ENCODE measurements around the gene PDE4D.

The PDE4D gene

DNA sequence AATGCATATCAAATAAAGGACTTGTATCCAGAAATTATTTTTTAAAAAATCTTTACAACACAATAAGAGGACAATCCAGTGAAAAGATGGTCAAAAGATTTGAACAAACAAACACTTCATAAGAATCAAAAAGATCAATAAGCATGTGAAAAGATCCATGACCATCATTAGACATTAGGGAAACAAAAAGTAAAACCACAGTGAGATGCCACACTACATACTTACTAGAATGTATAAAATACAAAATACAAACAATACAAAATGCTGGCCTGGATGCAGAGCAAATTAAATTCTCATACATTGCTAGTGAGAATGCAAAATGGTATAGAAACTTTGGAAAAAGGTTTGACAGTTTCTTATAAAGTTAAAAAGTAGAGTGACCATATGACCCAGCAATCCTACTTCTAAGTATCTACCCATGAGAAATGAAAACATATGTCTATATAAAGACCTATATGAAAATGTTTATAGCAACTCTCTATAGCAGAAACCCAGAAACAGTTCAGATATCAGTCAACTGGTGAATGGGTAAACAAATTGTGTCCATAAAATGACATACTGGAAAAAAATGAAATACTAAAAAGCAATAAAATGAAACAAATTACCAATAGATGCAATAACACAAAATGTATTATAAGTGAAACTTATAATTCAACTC lies 884.6 kb downstream of the PDE4D start:
- no peak overlapping the region for H3K4ac ChIP-seq (ENCODE audit: low read length)
- H3K36me3 ChIP-seq (replicated peaks in 1 of 2; ENCODE audit: control insufficient read depth in 2 of 2, insufficient read depth in 2 of 2, low read length in 2 of 2), result no peaks in the 10 kb centered on the region
- H2AFZ ChIP-seq (ENCODE audit: low read length), result no peak overlapping the region
- no peaks in the 10 kb centered on the region for H3K27me3 ChIP-seq (ENCODE audit: control insufficient read depth in 3 of 3, insufficient read depth in 3 of 3, low read depth in 1 of 3, low read length in 3 of 3)
- no peaks in the 10 kb centered on the region for H3K4me1 ChIP-seq (ENCODE audit: control insufficient read depth in 2 of 2, insufficient read depth in 1 of 2, low read depth in 1 of 2, low read length in 2 of 2)
- H3K9me3 ChIP-seq (replicated peaks in 1 of 2; ENCODE audit: control insufficient read depth in 2 of 2, insufficient read depth in 1 of 2, low read depth in 1 of 2, low read length in 2 of 2), result peaks cover 0 to 5% of the 10 kb centered on the region in 2 donors
- no peak overlapping the region for H3K9ac ChIP-seq (ENCODE audit: low read depth, low read length, poor library complexity)
- H4K8ac ChIP-seq (ENCODE audit: low read depth, low read length), result no peak overlapping the region
- H2BK120ac ChIP-seq (ENCODE audit: low read depth, low read length), result no peak overlapping the region
- H3K18ac ChIP-seq (ENCODE audit: low read length), result no peak overlapping the region
- no peak for DNase-seq (ENCODE audit: low spot score)
- H3K23ac ChIP-seq (ENCODE audit: low read depth, low read length, poor library complexity), result no peak overlapping the region
- H2BK12ac ChIP-seq (ENCODE audit: low read length), result no peak overlapping the region
- no peak overlapping the region for H3K14ac ChIP-seq (ENCODE audit: low read length)
- no peak overlapping the region for H3K27ac ChIP-seq (replicated peaks; ENCODE audit: low read length)
- no peak overlapping the region for H2AK5ac ChIP-seq (ENCODE audit: low read depth, low read length)
- no peak overlapping the region for H2BK15ac ChIP-seq (ENCODE audit: low read length)
- no peak overlapping the region for H2BK5ac ChIP-seq (ENCODE audit: low read length)
- no peak overlapping the region for H4K91ac ChIP-seq (ENCODE audit: low read depth, low read length, poor library complexity)
- H3K79me1 ChIP-seq (ENCODE audit: low read depth, low read length), result no peaks in the 10 kb centered on the region
- no peak overlapping the region for H3K4me3 ChIP-seq (ENCODE audit: low read length in 2 of 2)
- H3K4me2 ChIP-seq (ENCODE audit: insufficient read depth, low read length, poor library complexity, severe bottlenecking), result no peak overlapping the region

DNA sequence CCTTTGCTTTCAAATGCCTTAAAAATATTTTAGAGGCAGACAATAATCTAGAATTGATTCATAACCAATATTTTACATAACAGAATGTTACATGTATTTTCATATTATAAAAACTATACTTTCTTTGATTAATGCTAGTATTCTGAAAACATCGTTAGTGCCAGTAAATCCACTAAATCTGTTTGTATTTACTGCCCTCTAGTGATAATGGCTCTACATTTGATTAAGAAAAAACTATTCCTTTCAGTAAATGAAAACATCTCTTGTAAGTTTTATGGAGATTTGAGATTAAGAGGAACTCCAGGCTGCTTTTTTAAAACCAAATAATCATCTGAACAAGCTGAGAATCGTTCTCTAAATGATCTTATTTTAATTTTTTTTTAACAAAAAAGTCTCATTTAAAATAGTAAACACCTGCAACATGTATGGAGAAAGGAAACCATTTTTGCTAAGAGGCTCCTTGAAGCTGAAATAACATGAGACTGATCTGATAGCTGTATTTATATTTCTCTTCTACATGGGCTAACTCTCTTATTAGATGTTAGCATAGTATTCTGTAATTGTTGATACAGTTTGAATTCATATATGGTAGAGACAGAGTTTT lies 886.0 kb downstream of the PDE4D start:
- H4K91ac ChIP-seq (ENCODE audit: low read depth, low read length, poor library complexity), result no peak overlapping the region
- no peak overlapping the region for H3K4me3 ChIP-seq (ENCODE audit: low read length in 2 of 2)
- no peaks in the 10 kb centered on the region for H3K27me3 ChIP-seq (ENCODE audit: control insufficient read depth in 3 of 3, insufficient read depth in 3 of 3, low read depth in 1 of 3, low read length in 3 of 3)
- H2BK12ac ChIP-seq (ENCODE audit: low read length), result no peak overlapping the region
- no peaks in the 10 kb centered on the region for H3K79me1 ChIP-seq (ENCODE audit: low read depth, low read length)
- no peak overlapping the region for H3K18ac ChIP-seq (ENCODE audit: low read length)
- H3K23ac ChIP-seq (ENCODE audit: low read depth, low read length, poor library complexity), result no peak overlapping the region
- no peak overlapping the region for H3K14ac ChIP-seq (ENCODE audit: low read length)
- no peak overlapping the region for H3K9ac ChIP-seq (ENCODE audit: low read depth, low read length, poor library complexity)
- H2AFZ ChIP-seq (ENCODE audit: low read length), result no peak overlapping the region
- no peak overlapping the region for H3K4ac ChIP-seq (ENCODE audit: low read length)
- H2BK5ac ChIP-seq (ENCODE audit: low read length), result no peak overlapping the region
- no peak overlapping the region for H2BK15ac ChIP-seq (ENCODE audit: low read length)
- H3K4me1 ChIP-seq (ENCODE audit: control insufficient read depth in 2 of 2, insufficient read depth in 1 of 2, low read depth in 1 of 2, low read length in 2 of 2), result peaks cover 3% of the 10 kb centered on the region in 2 donors
- H3K27ac ChIP-seq (replicated peaks; ENCODE audit: low read length), result no peak overlapping the region
- no peaks in the 10 kb centered on the region for H3K36me3 ChIP-seq (replicated peaks in 1 of 2; ENCODE audit: control insufficient read depth in 2 of 2, insufficient read depth in 2 of 2, low read length in 2 of 2)
- no peak for DNase-seq (ENCODE audit: low spot score)
- H4K8ac ChIP-seq (ENCODE audit: low read depth, low read length), result no peak overlapping the region
- WGBS, 2 donors (ENCODE audit: extremely low coverage in 2 of 2, insufficient read length in 2 of 2, insufficient replicate concordance in 1 of 2), result no CpG with 5 or more reads among the region's 2 CpGs
- H3K9me3 ChIP-seq (replicated peaks in 1 of 2; ENCODE audit: control insufficient read depth in 2 of 2, insufficient read depth in 1 of 2, low read depth in 1 of 2, low read length in 2 of 2), result peaks cover 0 to 5% of the 10 kb centered on the region in 2 donors
- no peak overlapping the region for H2AK5ac ChIP-seq (ENCODE audit: low read depth, low read length)
- H3K4me2 ChIP-seq (ENCODE audit: insufficient read depth, low read length, poor library complexity, severe bottlenecking), result no peak overlapping the region
- H2BK120ac ChIP-seq (ENCODE audit: low read depth, low read length), result no peak overlapping the region

DNA sequence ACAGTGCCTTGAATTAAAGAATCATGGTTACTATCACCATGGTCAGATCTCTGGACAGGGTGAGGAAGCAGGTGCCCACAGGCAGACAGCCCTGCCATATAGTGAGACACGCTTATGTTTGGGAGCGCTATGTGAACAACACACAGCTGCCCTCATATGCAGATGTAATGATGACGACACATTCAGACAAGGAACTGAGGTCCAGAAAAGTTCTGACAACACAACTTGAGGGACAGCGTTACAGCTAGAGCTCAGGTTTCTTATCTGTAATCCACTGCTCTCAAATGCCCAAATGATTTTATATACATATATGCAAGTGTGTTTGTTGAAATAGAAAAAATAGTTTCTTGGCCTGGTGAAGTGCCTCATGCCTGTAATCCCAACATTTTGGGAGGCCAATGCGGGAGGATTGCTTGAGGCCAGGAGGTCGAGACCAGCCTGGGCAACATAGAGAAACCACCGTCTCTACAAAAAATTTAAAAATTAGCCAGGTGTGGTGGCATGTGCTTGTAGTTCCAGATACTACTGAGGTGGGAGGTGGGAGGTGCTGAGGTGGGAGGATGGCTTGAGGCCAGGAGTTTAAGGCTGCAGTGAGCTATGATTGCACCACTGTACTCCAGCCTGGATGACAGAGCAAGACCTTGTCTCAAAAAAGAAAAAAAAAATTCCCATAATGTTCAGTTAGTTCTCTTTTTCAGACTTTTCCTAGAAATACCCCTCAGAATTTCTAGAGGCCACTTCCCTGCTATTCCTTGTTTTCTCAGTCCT lies 887.4 kb downstream of the PDE4D start:
- H2BK120ac ChIP-seq (ENCODE audit: low read depth, low read length), result no peak overlapping the region
- H4K91ac ChIP-seq (ENCODE audit: low read depth, low read length, poor library complexity), result no peak overlapping the region
- no peak overlapping the region for H3K23ac ChIP-seq (ENCODE audit: low read depth, low read length, poor library complexity)
- no peak overlapping the region for H3K4me3 ChIP-seq (ENCODE audit: low read length in 2 of 2)
- H3K4me1 ChIP-seq (ENCODE audit: control insufficient read depth in 2 of 2, insufficient read depth in 1 of 2, low read depth in 1 of 2, low read length in 2 of 2), result peaks cover 5 to 7% of the 10 kb centered on the region in 2 donors
- no peak for DNase-seq (ENCODE audit: low spot score)
- no peaks in the 10 kb centered on the region for H3K36me3 ChIP-seq (replicated peaks in 1 of 2; ENCODE audit: control insufficient read depth in 2 of 2, insufficient read depth in 2 of 2, low read length in 2 of 2)
- WGBS, 2 donors (ENCODE audit: extremely low coverage in 2 of 2, insufficient read length in 2 of 2, insufficient replicate concordance in 1 of 2), result no CpG with 5 or more reads among the region's 7 CpGs
- no peak overlapping the region for H2BK15ac ChIP-seq (ENCODE audit: low read length)
- no peak overlapping the region for H3K4ac ChIP-seq (ENCODE audit: low read length)
- H2AFZ ChIP-seq (ENCODE audit: low read length), result no peak overlapping the region
- no peak overlapping the region for H3K27ac ChIP-seq (replicated peaks; ENCODE audit: low read length)
- H2AK5ac ChIP-seq (ENCODE audit: low read depth, low read length), result no peak overlapping the region
- H3K18ac ChIP-seq (ENCODE audit: low read length), result no peak overlapping the region
- no peaks in the 10 kb centered on the region for H3K27me3 ChIP-seq (ENCODE audit: control insufficient read depth in 3 of 3, insufficient read depth in 3 of 3, low read depth in 1 of 3, low read length in 3 of 3)
- H3K9me3 ChIP-seq (replicated peaks in 1 of 2; ENCODE audit: control insufficient read depth in 2 of 2, insufficient read depth in 1 of 2, low read depth in 1 of 2, low read length in 2 of 2), result peaks cover 0 to 5% of the 10 kb centered on the region in 2 donors
- H3K79me1 ChIP-seq (ENCODE audit: low read depth, low read length), result peaks cover 2% of the 10 kb centered on the region
- H3K14ac ChIP-seq (ENCODE audit: low read length), result no peak overlapping the region
- no peak overlapping the region for H4K8ac ChIP-seq (ENCODE audit: low read depth, low read length)
- H2BK5ac ChIP-seq (ENCODE audit: low read length), result no peak overlapping the region
- no peak overlapping the region for H3K9ac ChIP-seq (ENCODE audit: low read depth, low read length, poor library complexity)
- no peak overlapping the region for H2BK12ac ChIP-seq (ENCODE audit: low read length)
- no peak overlapping the region for H3K4me2 ChIP-seq (ENCODE audit: insufficient read depth, low read length, poor library complexity, severe bottlenecking)

- H3K4me3 ChIP-seq (ENCODE audit: low read length in 2 of 2), result no peak overlapping the region
- DNase-seq (ENCODE audit: low spot score), result no peak
Observed at GRCh38 chr5:59003641-59004040, 889.9 kb downstream of the PDE4D start.

More at GRCh38 chr5:59003641-59004040, 889.9 kb downstream of the PDE4D start:
- peaks cover 0 to 2% of the 10 kb centered on the region in 2 donors for H3K9me3 ChIP-seq (replicated peaks in 1 of 2; ENCODE audit: control insufficient read depth in 2 of 2, insufficient read depth in 1 of 2, low read depth in 1 of 2, low read length in 2 of 2)
- peaks cover 5 to 17% of the 10 kb centered on the region in 2 donors for H3K4me1 ChIP-seq (ENCODE audit: control insufficient read depth in 2 of 2, insufficient read depth in 1 of 2, low read depth in 1 of 2, low read length in 2 of 2)
- H3K79me1 ChIP-seq (ENCODE audit: low read depth, low read length), result peaks cover 2% of the 10 kb centered on the region
- no peak overlapping the region for H4K8ac ChIP-seq (ENCODE audit: low read depth, low read length)
- no peaks in the 10 kb centered on the region for H3K36me3 ChIP-seq (replicated peaks in 1 of 2; ENCODE audit: control insufficient read depth in 2 of 2, insufficient read depth in 2 of 2, low read length in 2 of 2)
- no peak overlapping the region for H2BK5ac ChIP-seq (ENCODE audit: low read length)
- no CpG with 5 or more reads among the region's 5 CpGs for WGBS, 2 donors (ENCODE audit: extremely low coverage in 2 of 2, insufficient read length in 2 of 2, insufficient replicate concordance in 1 of 2)
- no peaks in the 10 kb centered on the region for H3K27me3 ChIP-seq (ENCODE audit: control insufficient read depth in 3 of 3, insufficient read depth in 3 of 3, low read depth in 1 of 3, low read length in 3 of 3)
- H3K27ac ChIP-seq (replicated peaks; ENCODE audit: low read length), result no peak overlapping the region
- no peak overlapping the region for H2AK5ac ChIP-seq (ENCODE audit: low read depth, low read length)
- no peak overlapping the region for H3K23ac ChIP-seq (ENCODE audit: low read depth, low read length, poor library complexity)
- no peak overlapping the region for H2BK120ac ChIP-seq (ENCODE audit: low read depth, low read length)
- H3K14ac ChIP-seq (ENCODE audit: low read length), result no peak overlapping the region
- no peak overlapping the region for H3K4me2 ChIP-seq (ENCODE audit: insufficient read depth, low read length, poor library complexity, severe bottlenecking)
- no peak overlapping the region for H2BK15ac ChIP-seq (ENCODE audit: low read length)
- H3K9ac ChIP-seq (ENCODE audit: low read depth, low read length, poor library complexity), result no peak overlapping the region
- H4K91ac ChIP-seq (ENCODE audit: low read depth, low read length, poor library complexity), result no peak overlapping the region
- no peak overlapping the region for H2AFZ ChIP-seq (ENCODE audit: low read length)
- no peak overlapping the region for H3K18ac ChIP-seq (ENCODE audit: low read length)
- H3K4ac ChIP-seq (ENCODE audit: low read length), result no peak overlapping the region
- no peak overlapping the region for H2BK12ac ChIP-seq (ENCODE audit: low read length)
